Epithelial cell of esophagus (primary cell): Measurements from ENCODE around the gene CXCL6.
A peak's percentile ranks its signal among the peaks of the same experiment; 100 is the strongest.

ENCODE experiments used
- DNase-seq: peaks from one replicate; pipeline ENCODE4 v3.0.0; 2010; ENCODE audit warnings: low read depth
- H3K4me3 ChIP-seq: 2 replicates; pipeline ENCODE4 v1.5.1; 2011; ENCODE audit warnings: mild to moderate bottlenecking, low read length, control low read depth
- TF ChIP-seq, protein P1 (sequence below): IDR thresholded peaks from 2 replicates; pipeline ENCODE4 v1.5.1; 2011; ENCODE audit warnings: low read depth, mild to moderate bottlenecking, low read length, control low read depth, inconsistent platforms; ENCODE audit not compliant: insufficient read depth; ENCODE audit errors: missing control alignments

The CXCL6 gene

DNA sequence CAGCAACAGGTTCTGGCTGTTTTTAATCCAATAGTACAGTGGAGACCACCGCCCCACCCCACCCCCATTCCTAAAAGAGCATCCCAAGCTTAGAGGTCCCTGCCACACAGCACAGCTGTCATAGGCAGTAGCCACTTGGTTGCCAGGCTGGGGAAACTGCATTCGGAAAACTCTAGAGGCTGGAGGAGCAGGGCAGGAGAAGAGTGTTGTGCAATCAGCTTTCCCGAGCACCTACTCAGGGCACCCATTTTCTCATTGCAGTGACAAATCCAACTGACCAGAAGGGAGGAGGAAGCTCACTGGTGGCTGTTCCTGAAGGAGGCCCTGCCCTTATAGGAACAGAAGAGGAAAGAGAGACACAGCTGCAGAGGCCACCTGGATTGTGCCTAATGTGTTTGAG lies 33.8 kb downstream of the CXCL6 start:
- peak; percentile 57 for DNase-seq
- TF ChIP-seq, protein P1, sequence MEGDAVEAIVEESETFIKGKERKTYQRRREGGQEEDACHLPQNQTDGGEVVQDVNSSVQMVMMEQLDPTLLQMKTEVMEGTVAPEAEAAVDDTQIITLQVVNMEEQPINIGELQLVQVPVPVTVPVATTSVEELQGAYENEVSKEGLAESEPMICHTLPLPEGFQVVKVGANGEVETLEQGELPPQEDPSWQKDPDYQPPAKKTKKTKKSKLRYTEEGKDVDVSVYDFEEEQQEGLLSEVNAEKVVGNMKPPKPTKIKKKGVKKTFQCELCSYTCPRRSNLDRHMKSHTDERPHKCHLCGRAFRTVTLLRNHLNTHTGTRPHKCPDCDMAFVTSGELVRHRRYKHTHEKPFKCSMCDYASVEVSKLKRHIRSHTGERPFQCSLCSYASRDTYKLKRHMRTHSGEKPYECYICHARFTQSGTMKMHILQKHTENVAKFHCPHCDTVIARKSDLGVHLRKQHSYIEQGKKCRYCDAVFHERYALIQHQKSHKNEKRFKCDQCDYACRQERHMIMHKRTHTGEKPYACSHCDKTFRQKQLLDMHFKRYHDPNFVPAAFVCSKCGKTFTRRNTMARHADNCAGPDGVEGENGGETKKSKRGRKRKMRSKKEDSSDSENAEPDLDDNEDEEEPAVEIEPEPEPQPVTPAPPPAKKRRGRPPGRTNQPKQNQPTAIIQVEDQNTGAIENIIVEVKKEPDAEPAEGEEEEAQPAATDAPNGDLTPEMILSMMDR = no peak
- no peak overlapping the region for H3K4me3 ChIP-seq

DNA sequence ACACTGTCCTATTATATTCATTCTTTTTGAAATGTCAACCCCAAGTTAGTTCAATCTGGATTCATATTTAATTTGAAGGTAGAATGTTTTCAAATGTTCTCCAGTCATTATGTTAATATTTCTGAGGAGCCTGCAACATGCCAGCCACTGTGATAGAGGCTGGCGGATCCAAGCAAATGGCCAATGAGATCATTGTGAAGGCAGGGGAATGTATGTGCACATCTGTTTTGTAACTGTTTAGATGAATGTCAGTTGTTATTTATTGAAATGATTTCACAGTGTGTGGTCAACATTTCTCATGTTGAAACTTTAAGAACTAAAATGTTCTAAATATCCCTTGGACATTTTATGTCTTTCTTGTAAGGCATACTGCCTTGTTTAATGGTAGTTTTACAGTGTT lies 34.3 kb downstream of the CXCL6 start:
- TF ChIP-seq, protein P1 = no peak
- DNase-seq = peak; percentile 30
- H3K4me3 ChIP-seq = no peak overlapping the region

DNA sequence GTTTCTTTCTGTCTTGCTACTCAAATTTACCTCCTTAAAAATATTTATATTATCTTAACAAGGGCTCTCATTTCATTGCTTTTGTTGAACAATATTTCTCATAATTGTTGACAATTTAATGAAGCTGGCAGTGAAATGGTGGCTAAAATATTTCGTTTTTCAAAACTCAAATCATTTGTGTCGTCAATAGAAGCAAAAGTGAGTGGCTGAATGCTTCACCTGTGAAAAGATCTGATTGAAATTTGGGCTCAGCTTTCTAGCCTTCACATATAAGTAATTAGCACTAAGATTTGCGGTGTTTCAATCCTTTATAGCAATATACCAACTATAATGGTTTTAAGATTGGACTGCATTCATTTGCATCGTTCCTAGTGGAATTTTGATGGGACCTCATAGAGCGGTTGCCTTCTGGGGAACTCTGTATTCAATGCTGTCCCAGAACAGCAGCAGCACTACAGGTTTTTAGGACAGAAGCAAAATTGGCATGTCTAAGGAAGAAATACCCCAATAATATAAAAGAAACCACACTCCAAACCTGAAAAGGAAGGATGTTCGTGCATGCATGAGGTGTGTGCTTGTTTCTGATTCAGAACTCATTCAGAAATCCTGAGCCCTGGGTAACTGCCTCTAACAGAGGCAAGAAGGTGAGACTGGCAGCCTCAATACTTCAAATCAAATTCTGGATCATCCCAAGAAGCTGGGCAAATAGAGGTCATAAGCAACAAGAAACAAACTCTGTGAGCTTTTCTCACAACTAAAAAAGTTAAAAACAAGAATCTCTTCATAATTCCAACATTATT lies 35.2 kb downstream of the CXCL6 start:
- DNase-seq = no peak
- no peak overlapping the region for H3K4me3 ChIP-seq
- TF ChIP-seq, protein P1 = no peak

DNA sequence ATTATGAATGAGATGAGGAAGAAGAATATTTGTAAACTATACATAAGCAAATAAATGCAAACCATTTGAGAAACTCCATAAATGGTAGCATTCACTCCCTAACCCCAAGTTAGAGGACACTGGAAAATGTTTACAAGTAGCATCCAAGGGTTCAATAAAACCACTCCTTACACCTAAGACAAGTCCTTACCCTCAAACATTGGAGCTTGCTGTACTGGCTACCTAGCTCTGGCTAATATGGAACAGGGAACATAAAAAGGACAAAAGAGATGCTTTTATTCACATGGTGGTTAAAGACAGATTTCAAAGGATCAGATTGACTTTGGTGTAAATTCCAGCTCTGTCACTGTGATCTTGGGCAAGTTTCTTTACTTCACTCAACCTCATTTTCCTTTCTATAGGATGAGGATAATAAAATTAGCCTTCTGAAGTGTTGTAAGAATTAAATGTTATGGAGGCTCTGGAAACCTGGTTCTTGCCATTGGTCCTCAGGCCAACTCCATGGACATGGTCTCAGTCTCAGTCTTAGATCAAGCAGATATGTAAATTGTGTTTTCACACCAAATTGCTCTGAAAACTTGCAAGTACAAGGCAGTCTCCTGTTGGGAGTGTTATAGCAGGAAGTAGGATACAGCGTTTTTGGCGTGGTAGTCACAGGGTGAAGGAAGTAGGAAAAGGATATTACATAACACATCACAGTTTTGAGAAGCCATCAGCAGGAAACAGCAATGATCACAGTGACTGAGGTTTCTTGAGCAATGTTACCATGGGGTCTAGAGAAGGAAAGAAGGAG lies 36.0 kb downstream of the CXCL6 start:
- no peak overlapping the region for H3K4me3 ChIP-seq
- TF ChIP-seq, protein P1 = no peak
- no peak for DNase-seq

DNA sequence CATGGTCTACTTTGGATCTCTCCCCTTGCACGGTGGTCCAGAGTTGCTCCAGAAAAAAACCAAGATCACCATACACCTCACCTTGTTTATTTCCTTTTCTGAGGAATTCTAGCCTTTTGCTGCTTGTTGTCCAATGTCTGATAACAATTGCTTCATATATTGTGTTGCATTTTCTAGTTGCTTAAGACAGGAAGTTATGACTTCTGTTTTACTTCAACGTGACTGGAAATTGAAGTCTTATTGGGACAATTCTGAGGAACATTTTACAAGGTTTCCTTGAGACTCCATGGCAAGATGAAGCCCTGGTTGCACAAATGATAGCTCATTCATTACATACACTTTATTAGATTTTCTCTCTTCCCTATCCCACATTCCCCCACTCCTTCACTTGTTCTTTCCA lies 37.9 kb downstream of the CXCL6 start:
- no peak overlapping the region for H3K4me3 ChIP-seq
- TF ChIP-seq, protein P1 = no peak
- no peak for DNase-seq

DNA sequence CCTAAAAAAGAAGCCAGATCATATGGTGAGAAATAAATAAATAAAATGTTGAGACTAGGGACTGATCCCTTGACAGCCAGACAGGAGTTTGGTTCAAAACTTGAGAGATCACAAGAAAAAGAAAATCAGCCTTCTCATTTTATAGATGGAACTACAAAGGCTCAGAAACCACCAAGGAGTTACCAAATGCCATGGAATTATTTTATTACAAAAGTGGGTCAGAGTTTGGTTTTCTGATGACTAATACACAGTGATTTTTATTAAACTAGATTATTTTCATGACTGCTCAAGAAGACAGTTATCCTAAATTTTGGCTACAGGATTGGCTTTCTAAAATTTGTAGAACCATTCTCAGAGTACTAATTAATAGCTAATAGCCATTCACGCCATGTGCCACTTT lies 38.9 kb downstream of the CXCL6 start:
- DNase-seq = no peak
- TF ChIP-seq, protein P1 = no peak
- no peak overlapping the region for H3K4me3 ChIP-seq

DNA sequence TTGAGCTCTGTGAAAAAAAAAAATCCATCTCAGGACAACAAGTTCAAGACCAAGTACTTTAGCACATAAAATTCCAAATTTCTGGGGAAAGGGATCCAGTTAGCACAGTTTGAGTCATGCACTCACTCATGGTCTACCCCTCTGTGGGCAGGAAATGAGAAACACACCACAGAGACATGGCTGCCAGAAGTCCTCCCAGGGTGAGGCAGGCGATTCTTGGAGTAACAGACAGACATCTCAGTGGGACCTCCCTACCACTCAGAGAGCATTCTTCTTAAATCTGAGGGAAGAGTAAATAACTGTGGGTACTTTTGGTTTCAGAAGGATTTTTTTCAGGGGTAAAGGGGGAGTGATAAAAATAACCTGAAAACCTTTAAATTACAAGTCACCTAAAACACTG lies 46.8 kb downstream of the CXCL6 start:
- TF ChIP-seq, protein P1 = no peak
- peak; percentile 49 for DNase-seq
- no peak overlapping the region for H3K4me3 ChIP-seq
